Measurements from ENCODE around the gene POLD2.
"Not testable (repeated sequence)": the region's sequence is repeated elsewhere in the genome, so short reads cannot be mapped to it uniquely, and the experiment has no call there.

The POLD2 gene

GRCh38 chr7:44139311-44140010, 16.1 kb upstream of the POLD2 start:
- DNase-seq, result no peak

- DNase-seq, result no peak
Measured at GRCh38 chr7:44138698-44139097, 15.3 kb upstream of the POLD2 start.

- no peak for DNase-seq
Measured at GRCh38 chr7:44136731-44137130, 13.4 kb upstream of the POLD2 start.

- peak in 3 of 56 donors; percentile 9 to 19 (median 17) for DNase-seq
Measured at GRCh38 chr7:44134943-44135628, 11.7 kb upstream of the POLD2 start.

- no peak for DNase-seq
Measured at GRCh38 chr7:44133295-44133694, 9.9 kb upstream of the POLD2 start.

- no peak for DNase-seq
Measured at GRCh38 chr7:44132039-44132438, 8.7 kb upstream of the POLD2 start.

GRCh38 chr7:44131173-44132029, 8.1 kb upstream of the POLD2 start:
- DNase-seq, result no peak

GRCh38 chr7:44128721-44129582, 5.6 kb upstream of the POLD2 start:
- DNase-seq, result no peak

GRCh38 chr7:44127161-44127560, 3.8 kb upstream of the POLD2 start:
- DNase-seq, result no peak

GRCh38 chr7:44126574-44126973, 3.2 kb upstream of the POLD2 start:
- DNase-seq, result not testable (repeated sequence)

- no peak for DNase-seq
Measured at GRCh38 chr7:44124822-44125202, 1.5 kb upstream of the POLD2 start.

- DNase-seq, result no peak
Measured at GRCh38 chr7:44122529-44122928, 819 bp downstream of the POLD2 start.

- DNase-seq, result no peak
Measured at GRCh38 chr7:44121761-44122420, 1.5 kb downstream of the POLD2 start.

- DNase-seq, result no peak
Measured at GRCh38 chr7:44120395-44120794, 3.0 kb downstream of the POLD2 start.

GRCh38 chr7:44119829-44120380, 3.4 kb downstream of the POLD2 start:
- DNase-seq, result no peak

- DNase-seq, result no peak
Measured at GRCh38 chr7:44117801-44118429, 5.4 kb downstream of the POLD2 start.

- no peak for DNase-seq
Measured at GRCh38 chr7:44116789-44117666, 6.3 kb downstream of the POLD2 start.

GRCh38 chr7:44116087-44116788, 7.1 kb downstream of the POLD2 start:
- DNase-seq, result no peak
